K562 (cell line): ENCODE data around the gene VWF. TPM values are rescaled to one million over a fixed set of nuclear protein-coding genes. Genes with fewer than 3 reads are reported as not detected.

Experiments used
- ATAC-seq: fragments of 200-7000 bp; cut with Tn5 transposase; 3 replicates; pipeline ENCODE4 v1.9.1; 2020; ENCODE audit warnings: moderate library complexity
- BruUV-seq: library from RNA; stranded (reverse); fragments of 400-500 nt; replicated peaks from 2 replicates; lab custom pipeline; 2021; lab: Mats Ljungman, UMichigan
- CTCF ChIA-PET: fragments of 300-600 bp; formaldehyde crosslinking; extraction: SDS; loops from one replicate; lab custom pipeline; 2021; ENCODE audit warnings: low intra/inter-chr PET ratio; lab: Yijun Ruan, JAX
- POLR2A ChIA-PET: fragments of 300-600, 350-650 bp; sonication (Branson Sonifier 250); formaldehyde crosslinking; extraction: SDS; loops from one replicate; lab custom pipeline; 2021; ENCODE audit warnings: antibody characterized with exemption, inconsistent platforms; lab: Yijun Ruan, JAX
- DNase-seq, 4 experiments: peaks; one replicate each; pipeline versions ENCODE4 v3.0.0 to v3.0.0-alpha.2; 2011 to 2018; ENCODE audit warnings: low spot score in 3 of 4, mixed read lengths in 3 of 4; ENCODE audit errors: extremely low read depth in 1 of 4
- FAIRE-seq: peaks from 2 replicates; lab custom pipeline; 2011; peaks lifted over from hg19 to GRCh38; lab: Jason Lieb, UNC
- H2AFZ ChIP-seq: 2 replicates; pipeline ENCODE4 v1.6.0; 2011; ENCODE audit warnings: low read depth, low read length, control low read depth, inconsistent platforms
- H3K27ac ChIP-seq: fragments of 200-600 bp; 3 replicates; pipeline ENCODE4 v1.8.0; 2011; ENCODE audit warnings: low read depth, mild to moderate bottlenecking, control low read depth, inconsistent platforms, low read length, moderate library complexity, mixed read lengths; ENCODE audit errors: extremely low read depth
- H3K27me3 ChIP-seq, 2 experiments: fragments of 300-600 bp in 1 of 2; 2 replicates in 1 of 2; 3 replicates in 1 of 2; pipeline versions ENCODE4 v1.6.0 to v1.8.0; 2011; ENCODE audit warnings: inconsistent platforms in 2 of 2, low read length in 2 of 2, mild to moderate bottlenecking in 1 of 2, mixed read lengths in 1 of 2, moderate library complexity in 1 of 2; ENCODE audit not compliant: control insufficient read depth in 2 of 2, insufficient read depth in 2 of 2
- H3K36me3 ChIP-seq: fragments of 300-600 bp; 3 replicates; pipeline ENCODE4 v1.8.0; 2011; ENCODE audit warnings: mild to moderate bottlenecking, low read length, inconsistent platforms; ENCODE audit not compliant: control insufficient read depth, insufficient read depth
- H3K4me1 ChIP-seq, 2 experiments: fragments of 200-600 bp in 1 of 2; replicated peaks in 1 of 2; 2 replicates in 1 of 2; 3 replicates in 1 of 2; pipeline versions ENCODE4 v1.5.1 to v1.8.0; 2011; ENCODE audit warnings: inconsistent platforms in 2 of 2, low read length in 2 of 2, mild to moderate bottlenecking in 1 of 2, mixed read lengths in 1 of 2, moderate library complexity in 1 of 2; ENCODE audit not compliant: control insufficient read depth in 2 of 2, insufficient read depth in 2 of 2
- H3K4me2 ChIP-seq: 2 replicates; pipeline ENCODE4 v1.6.1; 2011; ENCODE audit warnings: low read length, control low read depth, inconsistent platforms, mixed read lengths; ENCODE audit not compliant: insufficient read depth
- H3K4me3 ChIP-seq: fragments of 200-600 bp; sonication (generic), shearing (Covaris generic); 2 replicates; pipeline ENCODE4 v1.5.1; 2016; ENCODE audit warnings: control low read depth, inconsistent platforms
- H3K79me2 ChIP-seq: fragments of 200-600 bp; 3 replicates; pipeline ENCODE4 v1.8.0; 2011; ENCODE audit warnings: low read length, inconsistent platforms; ENCODE audit not compliant: control insufficient read depth, insufficient read depth
- H3K9ac ChIP-seq, 2 experiments: 2 replicates each; pipeline versions ENCODE4 v1.6.0 to v1.6.1; 2011; ENCODE audit warnings: low read depth in 2 of 2, low read length in 2 of 2, control low read depth in 1 of 2, inconsistent platforms in 1 of 2, mild to moderate bottlenecking in 1 of 2, mixed read lengths in 1 of 2; ENCODE audit not compliant: insufficient read depth in 1 of 2
- H3K9me1 ChIP-seq: one replicate; pipeline ENCODE4 v1.6.0; 2011; ENCODE audit warnings: inconsistent platforms, mild to moderate bottlenecking, low read length, moderate library complexity; ENCODE audit not compliant: control insufficient read depth, insufficient read depth
- H3K9me3 ChIP-seq: replicated peaks from 2 replicates; pipeline ENCODE4 v1.5.1; 2011; ENCODE audit warnings: low read depth, low read length, inconsistent platforms; ENCODE audit not compliant: control insufficient read depth, insufficient read depth
- H4K20me1 ChIP-seq: replicated peaks from 2 replicates; pipeline ENCODE4 v1.6.1; 2011; ENCODE audit warnings: low read length, inconsistent platforms, mixed read lengths; ENCODE audit not compliant: control insufficient read depth, insufficient read depth
- CHD1 ChIP-seq: fragments of 200-600 bp; sonication (generic); IDR thresholded peaks from one replicate; pipeline ENCODE4 v1.6.1; 2012; ENCODE audit warnings: mild to moderate bottlenecking, moderate library complexity, low read length, inconsistent platforms
- ELF2 ChIP-seq: fragments of 250-450 bp; sonication (Bioruptor Pico); IDR thresholded peaks from 2 replicates; pipeline ENCODE4 v1.5.0; 2021; ENCODE audit warnings: mild to moderate bottlenecking
- HNRNPK ChIP-seq: fragments of 200-400 bp; formaldehyde crosslinking; IDR thresholded peaks from one replicate; pipeline ENCODE4 v1.6.1; 2018; ENCODE audit warnings: mild to moderate bottlenecking, low read depth, low read length; ENCODE audit not compliant: poor library complexity, severe bottlenecking
- XRCC4 ChIP-seq: IDR thresholded peaks from one replicate; pipeline ENCODE4 v1.6.1; 2011; ENCODE audit not compliant: insufficient read depth, insufficient read length; ENCODE audit errors: extremely low read depth
- WGBS: fragments of 100-300 bp; shearing (Covaris generic); methylation state at CpG from one replicate; pipeline ENCODE4 v1.1.6; 2016; ENCODE audit warnings: low coverage, mixed read lengths; ENCODE audit not compliant: insufficient coverage; ENCODE audit errors: missing lambda C conversion rate; 5-methylcytosine and 5-hydroxymethylcytosine counted together
- in situ Hi-C: fragments of 300-500 bp; cut with MboI; formaldehyde crosslinking; loops from 4 replicates; pipeline ENCODE4 v1.15.0; 2018; ENCODE audit warnings: inconsistent platforms, mixed read lengths
- intact Hi-C: fragments of 100-400 bp; cut with micrococcal nuclease; formaldehyde crosslinking; loops from 2 replicates; pipeline ENCODE4 v1.14.2; 2022
- polyA plus RNA-seq, 8 experiments: library from polyadenylated mRNA; depleted of rRNA in 4 of 8; stranded (reverse) in 5 of 8; unstranded in 3 of 8; fragments of >200 nt; fragmentation: Nextera tagmentation in 2 of 8; fragmentation: Illumina TruSeq in 1 of 8; extraction: Ambion mirVana in 2 of 8; extraction: Trizol in 1 of 8; gene quantifications; 2 replicates each; pipeline versions ENCODE4 v1.2.1 to v1.2.3, GENCODE V29; 2011 to 2014; ENCODE audit warnings: inconsistent platforms in 1 of 8, missing spikeins in 1 of 8
- total RNA-seq, 7 experiments: library from RNA; depleted of rRNA in 6 of 7; stranded (reverse); fragments of >200 nt in 6 of 7; fragmentation: Illumina TruSeq in 2 of 7; extraction: Trizol in 2 of 7; gene quantifications; 2 replicates each; pipeline versions ENCODE4 v1.2.1 to v1.2.3, GENCODE V29; 2011 to 2021; ENCODE audit warnings: low replicate concordance in 1 of 7
- TF ChIP-seq, protein P1 (sequence below): fragments of 250-450 bp; sonication (Bioruptor Pico); IDR thresholded peaks from 2 replicates; pipeline ENCODE4 v1.4.0; 2020; ENCODE audit warnings: borderline replicate concordance

The VWF gene
- total and polyA plus RNA-seq, 9 of the 15 experiments (the other 6 are each of a cell fraction or from before 2014, with no cell fraction given), result 0.53 TPM; not detected in 8

DNA sequence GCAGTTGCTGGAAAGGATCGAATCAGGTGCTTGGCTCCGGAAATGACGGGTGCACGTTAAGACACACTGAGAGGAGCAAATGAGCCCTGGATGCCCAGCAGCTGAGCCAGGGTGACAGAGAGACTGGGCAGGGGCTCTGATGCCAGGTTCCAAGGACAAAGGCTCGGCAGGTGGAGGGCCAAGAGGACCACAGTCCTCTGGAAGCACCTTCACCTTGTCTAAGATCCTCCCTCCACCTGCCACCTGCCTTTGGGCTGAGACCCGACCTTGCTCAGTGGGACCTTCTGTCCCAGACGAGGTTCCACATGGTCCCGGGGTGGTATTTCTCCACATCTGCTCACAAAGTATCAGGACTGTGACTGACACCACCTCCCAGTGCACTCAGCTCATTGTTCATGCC lies 180.4 kb downstream of the VWF start:
- no peak overlapping the region for H3K9ac ChIP-seq
- FAIRE-seq (no peak), DNase-seq (no peak), ATAC-seq (no peak)
- intact Hi-C loops (no loop called here), in situ Hi-C loops (no loop called here)
- no peaks in the 10 kb centered on the region for H3K36me3 ChIP-seq
- no peak overlapping the region for H3K4me2 ChIP-seq
- peaks cover 0 to 27% of the 10 kb centered on the region in 2 experiments; a peak in 2 of 5 replicates for H3K27me3 ChIP-seq
- H4K20me1 ChIP-seq, result no peaks in the 10 kb centered on the region
- 0 out of 5 replicates have a peak, but pooled peaks cover 0 to 6% of the 10 kb centered on the region in 2 experiments for H3K4me1 ChIP-seq
- TF ChIP-seq, protein P1, sequence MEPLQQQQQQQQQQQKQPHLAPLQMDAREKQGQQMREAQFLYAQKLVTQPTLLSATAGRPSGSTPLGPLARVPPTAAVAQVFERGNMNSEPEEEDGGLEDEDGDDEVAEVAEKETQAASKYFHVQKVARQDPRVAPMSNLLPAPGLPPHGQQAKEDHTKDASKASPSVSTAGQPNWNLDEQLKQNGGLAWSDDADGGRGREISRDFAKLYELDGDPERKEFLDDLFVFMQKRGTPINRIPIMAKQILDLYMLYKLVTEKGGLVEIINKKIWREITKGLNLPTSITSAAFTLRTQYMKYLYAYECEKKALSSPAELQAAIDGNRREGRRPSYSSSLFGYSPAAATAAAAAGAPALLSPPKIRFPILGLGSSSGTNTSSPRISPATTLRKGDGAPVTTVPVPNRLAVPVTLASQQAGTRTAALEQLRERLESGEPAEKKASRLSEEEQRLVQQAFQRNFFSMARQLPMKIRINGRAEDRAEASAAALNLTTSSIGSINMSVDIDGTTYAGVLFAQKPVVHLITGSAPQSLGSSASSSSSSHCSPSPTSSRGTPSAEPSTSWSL (CRISPR knock-in tag), result no peak
- TF ChIP-seq XRCC4 (no peak), ELF2 (CRISPR knock-in tag) (no peak), HNRNPK (no peak), CHD1 (no peak)
- H2AFZ ChIP-seq, result no peak overlapping the region
- ChIA-PET CTCF (no interaction called here), POLR2A (no interaction called here)
- no TSS peak for BruUV-seq
- H3K9me3 ChIP-seq, result no peaks in the 10 kb centered on the region
- WGBS, result 0% methylated on average over 8 of the region's 8 CpGs
- no peak overlapping the region for H3K27ac ChIP-seq
- H3K4me3 ChIP-seq, result no peak overlapping the region
- no peaks in the 10 kb centered on the region for H3K9me1 ChIP-seq
- H3K79me2 ChIP-seq, result no peaks in the 10 kb centered on the region
